Measurements from ENCODE around the gene SMOC2.

The SMOC2 gene

DNA sequence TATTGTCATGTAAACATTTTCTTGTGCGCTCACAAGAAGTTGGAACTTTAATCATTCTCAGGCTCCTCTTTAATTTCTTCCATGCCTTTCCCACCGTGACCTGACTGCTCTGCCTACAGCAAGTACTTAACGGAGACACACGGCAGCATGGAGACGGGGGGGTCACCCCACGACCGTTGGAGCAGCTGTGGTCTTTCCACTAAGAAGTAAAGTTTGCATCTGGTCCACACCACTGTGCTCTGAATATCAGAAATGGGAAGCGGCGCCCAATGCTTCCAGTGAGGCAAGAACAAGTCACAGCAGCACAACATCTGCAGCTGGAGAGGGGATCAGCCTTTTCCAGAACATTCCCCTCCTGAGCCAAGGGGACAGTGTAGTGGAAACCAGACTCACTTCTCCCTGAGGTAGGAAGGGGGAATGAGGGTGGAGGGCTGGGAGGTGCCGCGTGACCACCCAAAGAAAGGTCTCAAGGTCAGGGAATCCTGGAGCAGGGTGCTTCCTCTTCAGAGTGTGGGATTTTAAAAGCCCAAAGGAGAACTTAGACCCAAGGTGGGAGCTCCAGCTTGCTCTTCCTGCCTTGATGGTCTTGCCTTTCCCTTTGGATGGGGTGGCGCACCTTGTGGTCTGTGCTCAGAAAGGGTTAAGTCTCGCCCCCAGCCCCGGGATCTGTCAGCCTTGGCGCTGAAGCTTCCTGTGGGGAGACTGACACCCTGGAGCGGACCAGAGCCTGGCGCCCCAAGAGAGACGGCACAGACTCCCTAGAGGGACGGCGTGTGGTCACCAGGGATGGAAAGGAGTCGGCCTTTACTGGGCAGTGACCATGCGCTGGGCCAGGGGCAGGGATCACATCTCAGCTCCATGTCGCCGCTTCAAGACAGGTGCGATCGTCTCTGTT is 25.6 kb upstream of the SMOC2 start:
- no peak for DNase-seq (ENCODE audit: low read depth in 2 of 2)

DNA sequence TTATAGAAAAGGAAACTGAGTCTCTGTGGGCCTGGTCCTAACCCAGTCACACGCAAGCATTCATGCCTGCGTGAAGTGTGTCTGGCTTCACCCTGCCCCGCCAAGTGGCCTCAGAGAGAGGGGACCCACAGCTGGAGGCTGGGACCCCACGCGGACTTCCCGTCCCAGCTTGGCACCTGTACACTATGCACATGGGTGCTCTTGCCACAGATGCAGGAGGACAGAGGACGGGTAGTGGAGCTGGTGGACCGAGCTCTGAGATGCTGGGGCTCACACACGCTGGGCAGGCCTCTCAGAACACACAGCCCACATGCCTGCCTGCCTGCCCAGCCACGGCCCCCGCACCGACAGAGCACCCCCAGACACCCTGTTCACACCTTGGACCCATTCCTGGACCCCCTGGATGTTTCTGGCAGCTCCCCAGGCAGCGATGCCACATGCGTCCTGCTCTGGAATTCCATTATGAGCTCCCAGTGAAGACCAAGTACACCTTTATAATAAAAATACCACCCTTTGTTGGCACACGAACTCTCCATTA is 24.9 kb upstream of the SMOC2 start:
- no peak for DNase-seq (ENCODE audit: low read depth in 2 of 2)

DNA sequence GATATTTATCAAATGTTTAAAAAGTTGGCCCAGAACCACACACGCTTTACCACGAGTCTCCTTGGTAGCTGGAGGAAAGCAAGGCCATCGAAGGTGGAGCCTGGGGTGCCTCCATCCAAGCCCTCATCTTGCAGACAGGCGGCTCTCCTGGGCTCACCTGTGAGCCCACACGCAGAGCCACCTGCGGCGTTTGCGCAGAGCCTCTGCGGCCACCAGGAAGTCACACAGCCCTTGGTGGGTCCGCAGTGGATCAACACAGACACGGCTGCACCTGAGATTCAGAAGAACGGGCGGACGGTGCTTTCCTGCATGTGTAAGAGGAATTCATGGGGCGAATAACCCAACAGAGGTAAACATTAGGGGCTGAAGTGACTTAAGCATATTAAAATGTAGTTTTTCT is 24.5 kb upstream of the SMOC2 start:
- no peak for DNase-seq (ENCODE audit: low read depth in 2 of 2)

DNA sequence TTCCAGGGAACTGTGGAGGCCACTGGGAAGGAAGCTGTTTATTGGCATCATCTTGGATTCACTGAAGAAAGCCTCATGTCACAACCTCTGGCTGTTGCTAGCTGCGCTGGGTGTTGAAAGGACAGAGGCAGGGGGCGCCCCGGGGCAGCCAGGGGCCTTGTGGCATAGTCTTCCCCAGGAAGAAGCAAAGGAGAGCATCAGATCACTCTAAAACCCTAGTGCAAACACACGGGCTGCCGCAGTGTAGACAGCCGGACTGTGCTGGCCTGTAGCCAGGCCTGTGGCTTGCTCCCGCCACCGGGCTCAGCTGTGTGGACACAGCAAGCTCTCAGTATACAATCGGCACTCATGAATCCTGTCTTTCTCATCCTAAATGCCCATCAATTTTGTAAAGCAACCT is 23.8 kb upstream of the SMOC2 start:
- DNase-seq (ENCODE audit: low read depth in 2 of 2): no peak

DNA sequence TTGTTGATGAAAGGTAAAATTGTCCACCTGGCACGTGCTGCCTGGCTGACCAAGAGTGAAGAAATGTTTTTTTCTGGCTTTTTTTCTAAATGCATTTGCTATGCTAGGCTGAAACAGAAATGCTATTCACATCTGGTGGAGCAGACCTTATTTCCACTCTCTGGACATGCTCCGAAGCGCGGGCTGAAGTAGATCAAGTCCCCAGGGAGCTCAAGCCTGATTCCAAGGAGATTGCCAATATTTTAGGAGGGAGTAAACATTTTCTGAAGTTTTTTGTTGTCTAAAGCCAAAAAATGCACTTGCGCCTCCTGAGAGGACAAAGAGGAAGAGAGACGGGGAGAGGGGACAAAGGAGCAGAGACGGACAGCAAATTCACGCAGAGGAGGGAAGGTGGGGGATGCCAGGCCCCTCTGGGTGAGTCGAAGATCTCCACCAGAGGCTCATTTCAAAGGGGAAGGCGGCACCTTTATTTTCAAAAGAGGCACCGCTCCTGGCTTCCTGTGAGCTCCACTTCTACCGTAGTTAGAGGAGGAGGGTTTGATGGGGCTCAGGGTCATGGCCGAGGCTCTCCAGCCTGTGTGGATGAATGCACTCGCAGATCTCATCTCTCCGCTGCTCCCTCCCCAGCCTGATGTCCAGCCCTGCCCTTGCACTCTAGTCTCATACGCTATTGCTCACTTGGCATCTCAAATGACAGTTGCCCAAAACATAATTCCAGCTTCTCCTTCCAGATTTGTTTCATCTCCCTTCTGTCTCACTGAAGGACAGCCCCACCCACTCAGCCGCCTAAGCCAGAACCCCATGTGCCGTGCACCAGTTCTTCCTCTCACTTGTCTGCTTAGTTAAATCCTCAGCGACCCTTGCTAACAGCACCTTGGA is 23.1 kb upstream of the SMOC2 start:
- no peak for DNase-seq (ENCODE audit: low read depth in 2 of 2)

DNA sequence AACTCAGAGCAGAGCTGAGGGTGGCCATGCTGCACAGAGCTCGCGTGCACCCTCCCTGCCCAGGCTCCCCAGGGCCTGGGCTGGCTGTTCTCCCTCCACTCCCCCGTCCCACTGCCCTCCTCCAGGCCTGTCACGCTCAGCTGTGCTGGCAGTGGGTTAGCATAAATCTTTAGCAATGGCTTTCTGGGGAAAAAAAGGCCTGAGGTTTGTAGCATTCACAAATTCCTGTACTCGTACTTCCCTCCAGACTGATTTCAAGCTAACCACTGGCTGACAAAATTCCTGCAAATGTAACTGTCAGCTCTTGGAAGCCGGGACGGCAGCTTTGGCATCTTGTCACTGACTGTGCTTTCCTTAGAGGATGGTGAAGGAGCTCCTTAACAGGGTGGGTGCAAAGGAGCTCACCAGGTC is 22.3 kb upstream of the SMOC2 start:
- DNase-seq (ENCODE audit: low read depth in 2 of 2): no peak

DNA sequence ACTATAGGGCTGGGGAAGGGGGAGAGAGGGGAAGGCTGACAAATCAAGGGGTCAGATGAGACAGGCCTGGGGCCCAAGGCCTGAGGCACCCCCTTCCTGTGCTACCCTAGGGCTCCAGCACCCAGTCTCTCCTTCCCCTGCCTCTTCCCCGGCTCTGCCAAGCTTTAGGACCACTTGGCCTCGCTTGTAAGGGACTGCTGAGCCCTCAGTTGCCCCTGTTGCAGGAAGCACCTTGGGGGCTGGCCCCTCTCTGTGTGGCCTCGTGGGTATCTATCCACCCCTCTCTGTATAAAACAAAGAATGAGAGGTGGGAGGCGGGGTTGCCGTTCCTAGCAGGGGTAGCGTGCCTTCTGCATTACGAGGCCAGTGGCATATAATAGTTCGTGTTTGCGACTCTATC is 21.4 kb upstream of the SMOC2 start:
- no peak for DNase-seq (ENCODE audit: low read depth in 2 of 2)

DNA sequence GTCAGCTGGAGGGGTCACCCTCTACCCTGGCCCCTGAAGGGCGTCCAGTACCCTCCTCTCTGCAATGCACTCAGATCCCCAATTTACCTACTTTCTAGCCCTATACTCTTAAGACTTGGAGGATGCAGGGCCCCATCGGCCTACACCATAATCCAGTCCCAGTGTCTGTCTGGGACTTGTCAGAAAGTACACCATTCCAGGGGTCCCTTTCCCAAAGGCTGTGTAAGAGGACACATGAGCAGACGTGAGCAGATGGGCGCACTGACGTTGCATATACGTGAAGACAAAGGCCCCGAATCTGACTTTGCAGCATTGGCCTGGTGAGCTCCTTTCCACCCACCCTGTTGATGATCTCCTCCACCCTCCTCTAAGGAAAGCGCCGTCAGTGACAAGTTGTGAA is 20.9 kb upstream of the SMOC2 start:
- no peak for DNase-seq (ENCODE audit: low read depth in 2 of 2)

DNA sequence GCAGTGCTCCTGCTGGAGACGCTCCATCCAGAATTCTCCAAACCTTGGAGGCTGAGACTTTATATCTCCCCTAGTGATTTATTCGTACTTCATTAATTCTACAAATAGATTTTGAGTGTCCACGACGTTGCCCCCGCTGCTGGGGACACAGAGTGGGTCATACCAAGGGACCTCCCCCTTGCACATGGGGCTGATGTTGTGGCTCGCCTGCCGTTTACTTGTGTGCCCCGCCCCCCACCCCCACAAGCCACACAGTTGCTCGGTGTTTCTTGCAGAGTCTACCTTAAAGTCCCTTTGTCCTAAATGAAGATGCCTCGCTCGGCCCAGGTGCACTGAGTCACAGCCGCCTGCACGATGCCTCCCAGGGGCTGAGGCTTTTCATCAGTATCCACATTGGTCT is 20.3 kb upstream of the SMOC2 start:
- no peak for DNase-seq (ENCODE audit: low read depth in 2 of 2)

DNA sequence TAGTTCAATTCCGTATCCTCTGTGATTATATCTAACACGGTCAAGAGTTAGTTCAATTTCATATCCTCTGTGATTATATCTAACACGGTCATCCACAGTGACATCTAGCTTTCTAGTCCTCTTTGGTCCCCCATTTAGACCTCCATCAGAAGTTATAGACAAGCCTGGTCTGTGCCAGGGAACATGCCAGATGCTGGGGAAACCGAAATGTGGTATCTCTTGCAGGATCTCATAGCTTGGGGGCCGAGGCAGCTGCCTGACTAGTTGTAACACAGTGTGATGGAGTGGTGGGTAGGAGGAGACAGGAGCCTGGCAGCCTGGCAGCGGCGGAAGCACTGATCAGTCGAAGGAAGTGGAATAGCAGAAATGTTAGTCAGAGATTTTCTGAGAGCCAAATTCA is 13.8 kb upstream of the SMOC2 start:
- no peak for DNase-seq (ENCODE audit: low read depth in 2 of 2)

DNA sequence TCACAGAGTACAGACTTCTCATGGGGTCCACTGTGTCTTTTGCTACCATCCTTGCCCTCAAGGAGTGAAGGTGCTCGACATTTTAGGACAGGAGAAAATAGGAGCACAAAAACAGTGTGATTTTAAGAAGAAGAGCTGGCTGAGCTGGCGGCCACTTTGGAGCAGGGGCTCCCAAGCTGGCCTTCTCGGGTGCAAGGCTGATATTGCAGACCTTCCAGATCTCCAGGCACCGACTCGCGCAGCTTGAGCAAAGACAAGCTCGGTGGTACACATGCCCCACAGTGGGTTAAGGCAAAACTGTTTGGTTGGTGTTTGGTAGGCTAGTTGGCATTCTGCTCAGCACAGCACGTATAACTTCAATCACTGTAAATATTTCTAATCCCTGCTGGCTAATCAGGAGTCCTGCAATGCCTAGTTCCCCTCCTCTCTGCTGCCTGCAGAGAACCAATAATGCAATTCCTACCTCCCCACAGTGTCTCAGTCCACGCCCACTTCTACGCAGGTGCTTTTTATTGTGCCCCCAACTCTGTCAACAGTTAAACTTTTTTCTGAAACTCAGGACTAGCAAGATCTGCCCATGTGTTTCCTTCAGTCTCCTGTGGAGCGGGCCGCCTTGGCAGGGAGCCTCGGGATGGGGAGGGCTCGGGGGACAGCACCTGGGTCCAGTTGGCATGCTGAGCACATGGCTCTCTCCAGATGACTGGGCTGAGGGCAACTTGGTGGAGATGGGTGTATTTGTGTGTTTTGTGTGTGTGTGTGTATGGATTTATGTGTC is 12.7 kb upstream of the SMOC2 start:
- DNase-seq (ENCODE audit: low read depth in 2 of 2): no peak

DNA sequence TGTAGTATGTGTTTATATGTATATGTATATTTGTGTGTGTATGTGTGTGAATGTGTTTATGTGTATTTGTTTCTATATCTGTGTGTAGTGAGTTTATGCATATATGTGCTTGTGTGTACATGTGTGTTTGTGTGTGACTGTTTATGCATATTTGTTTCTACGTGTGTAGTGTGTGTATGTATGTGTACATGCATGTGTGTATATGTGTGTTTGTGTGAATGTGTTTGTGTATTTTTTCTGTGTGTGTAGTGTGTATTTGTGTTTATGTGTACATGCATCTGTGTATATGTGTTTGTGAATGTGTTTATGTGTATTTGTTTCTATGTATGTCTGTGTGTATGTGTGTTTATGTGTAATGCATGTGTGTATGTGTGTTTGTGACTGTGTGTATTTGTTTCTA is 12.1 kb upstream of the SMOC2 start:
- no peak for DNase-seq (ENCODE audit: low read depth in 2 of 2)

DNA sequence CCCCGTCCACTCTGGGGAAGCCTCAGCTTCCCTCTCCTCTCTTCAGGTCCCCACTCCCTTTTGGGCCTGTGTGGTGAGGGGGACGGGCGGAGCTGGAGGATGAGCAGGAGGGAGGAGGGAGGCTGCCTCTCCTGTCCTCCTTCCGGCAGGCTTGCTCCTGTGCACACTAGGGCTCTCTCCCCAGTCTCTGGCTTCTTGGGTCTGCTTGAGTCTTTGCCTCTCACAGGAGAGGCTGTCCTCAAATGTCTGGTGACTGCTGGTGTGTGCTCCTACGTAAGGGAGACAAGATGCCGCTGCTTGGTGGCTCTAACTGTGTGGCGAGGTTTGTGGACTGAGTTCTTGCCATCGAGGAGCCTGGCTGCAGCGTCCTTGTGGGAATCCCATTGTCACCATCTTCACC is 8.8 kb upstream of the SMOC2 start:
- DNase-seq (ENCODE audit: low read depth in 2 of 2): no peak

DNA sequence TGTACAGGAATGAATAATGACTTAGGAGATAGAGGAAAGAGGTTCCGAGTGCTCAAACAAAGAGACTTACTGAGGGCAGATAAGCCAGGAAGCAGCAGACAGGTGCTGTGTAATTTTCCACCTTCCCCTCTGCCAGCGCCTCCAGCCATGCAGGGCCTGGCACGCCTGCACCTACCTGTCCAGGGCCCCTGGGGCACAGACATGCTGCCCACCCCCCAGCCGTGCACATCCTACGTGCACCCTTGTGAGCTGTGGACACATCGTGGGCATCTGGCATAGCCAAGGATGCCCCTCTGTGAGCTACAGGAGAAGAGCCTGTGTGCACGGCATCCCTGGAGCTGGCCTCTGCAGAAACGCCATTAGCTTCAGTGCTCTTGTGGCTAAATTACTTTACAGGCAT is 7.1 kb upstream of the SMOC2 start:
- DNase-seq (ENCODE audit: low read depth in 2 of 2): no peak

DNA sequence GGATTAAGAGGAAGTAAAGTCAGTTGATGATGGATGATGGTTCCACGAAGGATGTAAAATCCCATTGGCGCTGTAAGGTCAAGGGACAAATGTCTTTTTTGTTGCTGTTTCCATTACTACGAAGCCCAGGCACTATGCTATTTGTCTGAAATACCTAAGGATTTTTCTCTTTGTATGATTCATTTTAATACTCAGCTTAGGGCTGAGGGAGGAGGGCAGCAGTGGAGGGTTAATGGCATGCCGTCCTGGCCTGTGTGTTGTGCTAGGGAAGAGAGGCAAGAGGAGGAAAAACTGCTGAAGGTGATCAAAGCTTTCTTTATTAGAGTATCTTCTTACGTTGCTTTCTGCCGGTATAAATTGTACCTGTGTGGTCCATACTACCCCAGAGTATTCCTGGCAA is 6.5 kb upstream of the SMOC2 start:
- DNase-seq (ENCODE audit: low read depth in 2 of 2): no peak

DNA sequence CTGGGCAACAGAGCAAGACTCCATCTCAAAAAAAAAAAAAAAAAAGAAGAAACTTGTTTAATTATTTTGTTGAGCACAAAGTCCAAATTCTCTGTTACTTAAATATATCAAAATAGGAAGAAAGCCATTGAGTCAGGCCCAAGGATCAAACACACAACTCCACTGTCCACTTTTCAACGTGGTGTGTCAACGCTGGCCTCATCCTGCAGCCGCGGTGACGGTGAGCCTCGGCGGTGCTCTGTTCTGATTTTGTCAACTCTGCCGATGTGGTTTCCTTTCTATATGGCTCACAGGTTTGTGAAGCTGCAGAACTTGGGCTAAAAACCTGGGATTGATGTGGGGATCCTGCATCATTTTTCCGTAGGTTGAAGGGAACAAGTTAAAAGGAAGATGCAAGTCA is 3.2 kb upstream of the SMOC2 start:
- DNase-seq (ENCODE audit: low read depth in 2 of 2): no peak

DNA sequence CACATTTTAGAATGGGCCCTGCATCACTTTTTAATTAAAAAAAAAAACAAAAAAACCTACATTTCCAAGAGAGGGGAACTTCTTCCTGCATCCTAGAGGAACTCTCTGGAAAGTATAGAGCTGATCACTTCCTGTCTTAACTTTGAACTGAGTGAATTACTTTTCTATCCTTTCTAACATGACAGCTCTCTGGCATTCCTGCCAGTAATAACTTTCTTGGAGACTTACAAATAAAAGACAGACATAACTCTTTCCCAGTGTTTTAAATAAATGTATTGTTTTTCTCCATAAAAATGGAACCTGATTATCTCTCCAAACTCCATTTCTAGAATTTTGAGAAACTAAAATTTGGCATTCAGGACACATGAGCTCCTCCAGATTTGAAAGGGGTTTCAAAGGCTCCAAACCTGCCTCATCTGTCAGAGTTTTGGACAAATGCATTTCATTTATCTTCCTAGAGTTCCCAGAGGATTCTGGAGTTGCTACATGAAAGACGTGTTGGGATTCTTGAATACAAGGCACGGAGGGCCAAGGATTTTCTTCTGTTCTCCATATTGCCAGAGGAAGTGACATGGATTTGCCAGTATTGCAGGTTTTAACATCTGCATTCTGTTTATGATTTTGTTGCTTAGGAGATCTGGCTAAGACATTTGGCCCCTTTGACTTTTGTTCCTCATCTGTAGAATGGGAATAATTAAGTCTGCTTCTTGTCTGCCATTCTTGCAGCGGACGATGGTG is 2.0 kb upstream of the SMOC2 start:
- no peak for DNase-seq (ENCODE audit: low read depth in 2 of 2)

DNA sequence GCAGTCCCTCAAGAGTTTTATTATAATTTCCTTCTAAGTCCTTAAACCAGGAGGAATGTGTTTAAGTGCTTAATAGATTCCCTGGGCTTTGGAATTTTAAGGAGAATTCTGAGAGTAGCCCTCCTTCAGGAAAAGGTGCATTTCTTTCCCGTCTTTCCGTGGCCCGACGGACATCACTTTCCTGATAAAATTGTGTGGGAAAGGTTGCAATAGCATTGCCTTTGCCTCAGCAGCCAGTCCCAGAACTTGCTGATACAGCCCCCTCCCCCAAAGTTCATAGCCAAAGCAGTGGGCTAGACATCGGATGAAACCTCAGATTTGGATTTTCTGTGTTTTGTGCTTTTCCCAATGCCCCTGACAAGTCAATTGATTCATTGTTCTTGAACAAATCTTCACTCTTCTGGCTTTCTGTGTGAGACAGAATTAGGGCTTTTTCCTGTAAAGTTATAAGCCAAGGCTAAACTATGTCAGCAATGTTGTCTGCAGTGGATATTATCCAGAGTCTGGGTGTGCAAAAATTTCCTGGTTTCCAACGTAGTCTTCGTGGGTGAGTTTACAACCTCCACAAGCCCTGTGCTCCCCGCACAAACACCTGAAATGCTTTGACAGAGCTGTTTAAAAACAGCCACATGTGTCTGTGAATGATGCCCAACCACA is 1.1 kb upstream of the SMOC2 start:
- no peak for DNase-seq (ENCODE audit: low read depth in 2 of 2)

DNA sequence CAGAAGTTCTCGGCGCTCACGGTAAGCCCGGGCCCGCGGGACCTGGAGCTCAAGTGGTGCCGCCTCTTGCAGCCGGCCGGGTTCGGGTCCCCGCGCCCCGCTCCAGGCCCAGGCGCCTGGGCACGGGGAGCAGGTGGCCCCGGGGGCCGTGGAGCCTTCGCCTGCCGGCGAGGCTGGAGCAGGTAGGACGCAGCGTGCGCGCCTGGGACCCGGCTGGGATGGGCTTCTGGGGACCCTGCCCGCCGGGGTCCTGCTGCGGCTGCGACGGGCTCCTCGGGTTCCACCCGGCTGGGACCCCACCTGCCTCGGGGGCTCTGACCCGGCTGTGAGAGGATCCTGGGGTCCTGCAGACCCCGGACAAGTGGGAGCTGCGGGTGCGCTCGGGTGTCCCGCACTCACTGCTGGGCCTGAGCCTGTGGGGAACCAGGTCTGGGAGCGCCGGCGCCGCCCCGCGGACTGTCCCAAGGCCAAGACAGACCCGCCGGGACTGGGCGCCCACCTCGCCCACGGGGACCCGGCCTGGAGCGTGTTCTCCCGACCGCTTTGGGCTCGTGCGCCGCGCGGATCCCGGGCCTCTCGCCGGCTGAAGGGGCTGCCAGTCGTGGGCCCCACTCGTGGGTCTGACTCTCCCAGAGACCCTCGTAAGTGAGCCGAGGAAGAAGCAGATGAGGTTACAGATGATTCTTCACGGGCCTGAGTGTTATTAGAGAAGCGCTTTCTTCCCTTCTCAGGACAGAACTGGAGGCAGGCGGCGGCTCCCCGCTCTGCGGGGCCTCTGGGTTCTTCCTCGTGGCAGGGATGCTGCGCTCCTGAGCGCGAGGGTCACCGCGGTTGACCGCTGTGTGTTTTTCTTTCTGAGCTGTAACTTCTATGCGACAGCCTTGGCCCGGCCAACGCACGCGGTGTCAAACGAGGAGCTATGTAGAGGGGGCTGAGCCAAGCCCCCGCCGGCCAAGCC is 729 bp downstream of the SMOC2 start:
- no peak for DNase-seq (ENCODE audit: low read depth in 2 of 2)

DNA sequence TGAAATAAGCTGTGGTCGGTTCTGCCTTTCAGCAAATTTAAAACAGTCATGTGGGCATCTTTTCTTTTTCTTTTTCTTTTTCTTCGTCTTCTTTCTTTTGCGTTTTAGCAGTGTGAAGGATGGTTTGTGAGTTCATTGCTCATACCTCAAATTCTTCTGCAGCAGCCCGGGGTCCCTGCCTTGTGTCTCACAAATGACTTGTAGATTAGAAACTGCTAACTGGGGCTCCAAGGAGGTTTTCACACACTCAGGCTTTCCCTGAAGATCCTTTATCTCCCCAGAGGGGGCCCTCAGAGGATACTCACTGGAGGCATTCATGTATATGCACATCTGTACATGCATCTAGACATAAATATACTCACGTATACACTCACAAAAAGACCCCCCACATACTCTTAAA is 1.7 kb downstream of the SMOC2 start:
- no peak for DNase-seq (ENCODE audit: low read depth in 2 of 2)

All from stimulated activated CD8-positive, alpha-beta memory T cell treated with anti-CD3 and anti-CD28 coated beads, Interleukin-7, amount 100 ng/mL, for 1 hour (primary cell).